Activated CD4-positive, alpha-beta T cell treated with anti-CD3 and anti-CD28 coated beads for 24 hours (primary cell): ENCODE data around the gene OPRL1.

Source experiments
- DNase-seq, 2 donors: peaks; one replicate each; pipeline ENCODE4 v3.0.0-alpha.2; 2020; ENCODE audit warnings: low read depth in 2 of 2

The OPRL1 gene

GRCh38 chr20:64104667-64105451 lies 25.0 kb downstream of the OPRL1 start:
- no peak for DNase-seq

DNA sequence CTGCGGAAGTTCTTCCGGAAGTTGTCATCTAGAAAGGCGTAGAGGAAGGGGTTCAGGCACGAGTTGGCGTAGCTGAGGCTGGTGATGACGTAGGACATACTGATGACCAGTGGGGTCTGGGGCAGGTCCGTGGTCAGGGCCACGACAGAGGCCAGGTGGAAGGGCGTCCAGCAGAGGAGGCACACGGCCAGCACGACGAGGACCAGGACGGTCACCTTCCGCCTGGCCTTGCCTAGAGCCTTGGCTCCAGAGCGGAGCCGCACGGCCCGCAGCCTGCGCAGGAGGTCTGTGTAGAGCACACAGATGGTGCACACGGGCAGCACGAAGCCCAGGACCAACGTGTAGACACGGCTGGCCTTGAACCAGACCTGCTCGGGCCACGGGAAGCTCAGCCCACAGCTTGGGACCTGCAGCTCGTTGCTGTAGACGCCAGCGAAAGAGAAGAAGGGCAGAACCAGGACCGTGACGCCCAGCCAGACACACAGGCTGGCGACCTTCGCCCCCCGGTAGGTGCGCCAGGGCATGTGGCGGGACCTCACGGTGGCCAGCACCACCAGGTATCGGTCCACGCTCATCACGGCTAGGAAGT lies 26.1 kb downstream of the OPRL1 start:
- DNase-seq, result no peak

DNA sequence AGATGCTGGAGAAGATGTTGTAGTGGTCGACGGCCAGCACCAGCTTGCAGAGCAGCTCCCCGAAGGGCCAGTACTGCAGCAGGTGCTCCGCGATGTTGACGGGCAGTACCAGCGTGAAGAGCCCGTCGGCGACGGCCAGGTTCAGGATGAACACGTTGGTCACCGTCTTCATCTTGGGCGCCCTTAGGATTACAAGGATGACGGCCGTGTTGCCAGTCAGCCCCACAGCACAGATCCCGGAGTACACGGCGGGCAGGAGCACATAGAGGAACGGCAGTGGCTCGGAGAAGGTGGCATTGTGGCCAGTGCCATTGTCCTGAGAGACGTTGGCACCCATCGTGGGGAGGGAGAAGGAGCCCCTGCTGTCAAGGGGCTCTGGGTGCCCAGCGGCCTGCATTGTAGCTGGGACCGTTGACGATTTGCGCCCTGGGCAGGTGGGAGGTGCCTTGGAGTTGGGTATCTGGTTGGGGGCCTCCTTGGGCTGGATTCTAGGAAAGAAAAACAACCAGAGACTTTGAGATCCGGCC lies 26.6 kb downstream of the OPRL1 start:
- no peak for DNase-seq

DNA sequence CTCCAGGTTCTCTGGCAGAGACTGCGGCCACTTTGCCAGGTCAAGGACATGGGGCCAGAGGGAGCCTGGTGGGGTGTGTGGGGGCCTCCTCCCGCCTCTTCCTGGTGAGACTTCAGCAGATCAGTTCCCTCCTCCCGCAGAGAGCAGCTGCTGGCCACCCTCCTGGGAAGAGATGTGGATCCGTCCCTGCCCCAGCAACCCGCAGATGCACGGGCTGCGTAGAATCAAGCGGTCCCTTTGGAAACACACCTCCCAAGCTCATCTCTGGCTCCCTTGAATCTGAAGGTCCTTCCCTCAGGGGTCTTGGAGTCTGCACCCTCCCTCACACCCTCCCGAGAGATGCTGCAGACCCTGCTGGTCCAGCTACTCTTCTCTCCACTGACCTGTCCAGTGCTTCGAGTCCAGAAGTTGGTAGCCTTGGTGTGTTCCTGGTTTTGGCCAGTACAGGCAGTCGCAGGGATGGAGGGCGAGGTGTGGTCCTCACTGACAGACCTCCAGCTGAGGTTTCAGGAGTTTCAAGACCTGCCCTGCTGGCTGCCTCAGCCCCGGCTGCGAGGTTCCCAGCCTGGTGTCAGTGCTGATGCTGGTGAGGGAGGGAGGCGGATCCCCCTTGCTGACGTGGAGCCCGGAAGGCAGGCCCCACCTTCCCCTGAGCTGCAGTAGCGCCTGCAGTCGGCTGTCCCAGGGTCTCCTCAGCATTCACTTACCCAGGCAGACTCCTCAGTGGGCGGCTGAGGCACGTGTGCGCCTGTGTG lies 27.3 kb downstream of the OPRL1 start, which contains the start of gene NPBWR2:
NPBWR2 (minus strand) TSS at position 585 of the 755 bp plus-strand sequence. CDS start 734 bp downstream, outside the sequence.
- no peak for DNase-seq

GRCh38 chr20:64107736-64108457 lies 28.0 kb downstream of the OPRL1 start:
- no peak for DNase-seq

DNA sequence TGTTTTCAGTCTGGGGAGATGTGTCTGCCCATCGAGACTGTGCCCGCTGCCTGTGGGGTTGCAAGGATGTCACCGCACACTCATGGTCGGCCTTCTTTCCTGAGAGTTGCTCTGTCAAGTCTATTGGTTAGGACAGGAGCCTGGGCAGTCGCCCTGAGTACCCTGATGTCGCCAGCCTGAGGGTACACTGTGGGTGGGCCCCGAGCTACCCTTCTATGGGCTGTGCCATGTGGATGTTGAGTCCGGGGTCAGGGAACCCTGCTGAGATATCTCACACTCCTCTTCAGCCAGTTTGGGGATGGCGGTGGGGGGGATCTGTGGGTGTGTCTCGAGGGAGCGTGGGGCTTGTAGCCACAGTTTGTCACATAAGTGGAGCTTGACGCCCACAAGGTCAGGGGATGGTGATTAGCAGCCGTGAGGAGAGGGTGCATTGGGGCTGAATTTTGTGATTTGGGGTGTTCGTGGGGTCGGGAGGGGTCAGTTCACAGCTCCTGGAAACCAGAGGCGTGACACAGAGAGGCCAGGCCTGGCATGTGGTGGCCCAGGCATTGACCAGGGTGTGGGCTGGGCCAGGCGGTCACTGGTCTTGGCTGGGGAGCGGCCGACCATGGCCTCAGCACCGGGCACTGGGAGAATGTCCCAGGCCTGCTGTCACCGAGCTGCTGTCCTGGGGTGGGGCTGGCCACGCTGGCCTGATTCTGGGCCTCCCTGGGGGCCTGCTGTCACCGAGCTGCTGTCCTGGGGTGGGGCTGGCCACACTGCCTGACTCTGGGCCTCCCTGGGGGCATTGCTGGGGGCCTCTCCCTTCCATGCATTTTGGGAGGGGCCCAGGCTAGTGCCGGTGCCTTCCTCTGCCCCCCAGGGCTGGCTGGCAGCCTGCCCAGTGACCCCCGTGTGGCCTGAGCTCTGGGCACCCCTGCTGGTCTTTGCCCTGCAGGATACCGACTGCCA lies 29.1 kb downstream of the OPRL1 start:
- no peak for DNase-seq

DNA sequence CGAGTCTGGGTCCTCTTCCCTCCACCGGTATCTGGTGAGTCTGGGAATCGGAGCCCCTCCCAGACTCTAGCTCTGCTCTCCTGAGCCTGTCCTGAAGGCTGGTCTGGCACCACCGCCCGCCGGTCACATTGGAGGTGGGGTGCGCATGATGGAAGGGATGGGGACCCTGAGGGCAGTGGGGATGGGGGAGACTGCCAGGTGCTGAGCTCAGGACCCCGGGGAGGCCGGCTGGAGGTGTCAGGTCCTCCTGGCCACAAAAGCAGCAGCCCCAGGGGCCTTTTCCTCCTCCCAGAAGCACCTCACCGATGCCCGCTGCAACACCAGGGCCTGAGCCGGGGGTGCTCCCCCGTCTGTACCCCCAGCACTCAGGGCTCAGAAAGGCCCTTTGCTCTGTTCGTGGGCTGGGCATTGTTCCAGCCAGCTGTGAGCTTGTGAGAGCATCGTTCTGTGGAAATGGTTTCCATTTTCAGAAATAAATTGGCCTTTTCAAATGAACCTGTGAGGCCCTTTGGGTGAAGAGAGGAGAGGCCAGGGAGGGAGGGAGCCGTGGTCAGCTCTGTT lies 30.0 kb downstream of the OPRL1 start:
- no peak for DNase-seq

GRCh38 chr20:64110411-64111068 lies 30.7 kb downstream of the OPRL1 start:
- no peak for DNase-seq

DNA sequence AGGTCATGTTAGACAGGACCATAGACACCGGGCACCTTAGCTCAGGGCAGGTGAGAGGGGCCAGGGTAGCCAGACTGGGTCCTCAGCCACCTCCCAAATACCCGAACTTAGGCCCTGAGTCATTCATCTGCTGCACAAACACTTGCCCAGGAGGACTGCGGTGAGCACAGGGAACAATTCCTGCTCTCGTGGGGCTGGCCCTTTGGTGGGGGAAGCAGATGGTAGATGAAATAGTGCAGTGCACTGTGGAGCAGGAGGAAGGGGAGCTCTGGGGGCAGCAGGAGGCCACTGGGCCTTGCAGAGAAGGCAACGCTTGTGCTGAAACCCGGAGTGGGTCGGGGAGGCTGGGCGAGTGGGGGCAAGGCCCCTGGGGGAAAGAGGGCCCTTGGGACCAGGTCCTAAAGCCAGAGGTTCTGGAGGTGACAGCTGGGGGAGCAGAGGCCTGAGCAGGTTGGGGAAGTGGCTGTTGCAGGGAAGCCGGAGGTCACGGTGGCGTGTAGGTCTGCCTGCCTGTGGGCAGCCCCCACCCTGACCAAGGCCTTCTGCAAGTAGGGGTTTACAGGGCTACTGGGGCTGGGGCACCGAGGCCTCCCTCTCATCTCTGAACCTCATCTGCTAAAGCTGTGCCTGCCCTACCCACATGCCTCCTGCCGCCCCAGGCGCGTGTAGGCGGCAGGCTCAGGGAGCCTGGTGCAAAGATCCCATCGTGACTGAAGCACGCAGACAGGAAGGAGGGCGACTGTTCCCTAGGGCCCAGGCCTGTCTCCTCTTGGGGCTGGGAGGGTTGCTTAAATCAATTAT lies 32.2 kb downstream of the OPRL1 start:
- DNase-seq, result no peak

- no peak for DNase-seq
Observed at GRCh38 chr20:64112691-64113443, 33.0 kb downstream of the OPRL1 start.

DNA sequence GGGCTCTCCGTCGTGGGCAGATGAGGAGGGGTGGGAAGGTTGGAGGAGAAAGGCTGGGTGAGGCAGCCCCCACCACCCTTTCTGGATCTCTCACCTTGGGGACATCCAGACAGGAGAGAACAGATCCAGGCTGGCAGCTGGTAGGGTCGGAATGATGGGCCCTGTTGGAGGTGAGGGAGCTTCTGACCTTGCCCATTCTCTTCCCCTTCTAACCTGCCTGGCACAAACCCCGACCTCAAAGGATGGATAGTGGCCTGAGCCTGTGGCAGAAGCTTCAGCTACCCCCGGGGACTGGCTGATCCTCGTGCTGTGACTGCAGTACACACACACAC lies 33.5 kb downstream of the OPRL1 start:
- no peak for DNase-seq

DNA sequence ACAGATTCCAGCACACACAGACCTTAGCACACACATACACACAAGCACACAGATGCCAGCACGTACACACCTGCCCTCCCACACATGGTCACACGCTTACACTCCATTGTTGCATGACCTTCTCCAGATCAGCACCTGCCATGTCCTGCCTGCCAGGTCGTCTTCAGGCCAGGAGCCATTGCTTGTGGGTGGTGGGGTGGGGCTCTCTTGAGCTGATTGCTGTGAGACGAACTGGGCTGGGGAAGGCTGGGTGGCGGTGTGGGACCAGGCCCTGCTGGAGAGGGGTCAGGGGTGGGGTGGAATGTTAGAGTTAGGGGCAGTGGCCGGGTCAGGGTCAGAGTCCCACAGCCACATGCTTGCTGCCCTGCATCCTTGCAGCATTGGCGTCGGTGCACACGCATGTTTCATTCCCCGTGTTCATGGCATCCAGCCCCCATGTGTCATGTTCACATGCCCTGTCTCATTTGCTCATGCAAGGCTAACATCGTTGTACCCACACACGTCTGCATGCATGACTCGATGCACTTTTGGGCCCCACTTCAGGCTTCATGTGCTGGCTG lies 34.0 kb downstream of the OPRL1 start:
- DNase-seq, result no peak

DNA sequence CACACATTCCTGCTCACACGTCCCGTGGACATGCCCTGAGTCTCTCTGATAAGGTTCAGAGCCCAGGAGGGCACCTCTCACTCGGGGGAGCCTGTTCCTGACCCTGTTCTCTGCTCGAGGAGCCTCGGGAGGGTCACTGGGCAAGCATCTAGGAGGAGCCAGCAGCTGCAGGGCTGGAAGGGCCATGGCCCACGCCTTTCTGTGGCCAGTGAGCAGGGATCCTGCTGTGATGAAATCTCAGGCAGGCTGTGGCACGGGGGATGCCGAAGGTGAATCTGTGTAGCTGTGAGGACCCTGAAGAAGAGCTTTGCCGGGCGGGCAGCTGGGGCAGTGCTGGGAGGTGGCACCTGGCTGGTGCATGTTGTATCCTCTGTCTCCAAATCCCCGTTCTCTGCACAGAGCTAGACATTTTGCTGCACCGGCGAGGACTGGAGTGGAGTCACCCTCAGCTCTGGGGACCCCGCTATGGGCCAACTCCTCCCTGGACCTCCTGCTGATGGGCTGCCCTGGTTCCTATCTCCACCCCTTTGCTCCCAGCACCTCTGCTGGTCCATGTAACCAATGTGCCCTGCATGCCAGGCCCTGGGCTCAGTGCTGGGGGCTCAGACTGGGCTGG lies 34.6 kb downstream of the OPRL1 start:
- DNase-seq, result no peak

GRCh38 chr20:64115171-64115911 lies 35.5 kb downstream of the OPRL1 start:
- DNase-seq, result no peak

- no peak for DNase-seq
Observed at GRCh38 chr20:64116016-64116415, 36.1 kb downstream of the OPRL1 start.

GRCh38 chr20:64116541-64117431 lies 36.9 kb downstream of the OPRL1 start:
- DNase-seq, result no peak
